ENCODE measurements around the gene BNC2.

The BNC2 gene

DNA sequence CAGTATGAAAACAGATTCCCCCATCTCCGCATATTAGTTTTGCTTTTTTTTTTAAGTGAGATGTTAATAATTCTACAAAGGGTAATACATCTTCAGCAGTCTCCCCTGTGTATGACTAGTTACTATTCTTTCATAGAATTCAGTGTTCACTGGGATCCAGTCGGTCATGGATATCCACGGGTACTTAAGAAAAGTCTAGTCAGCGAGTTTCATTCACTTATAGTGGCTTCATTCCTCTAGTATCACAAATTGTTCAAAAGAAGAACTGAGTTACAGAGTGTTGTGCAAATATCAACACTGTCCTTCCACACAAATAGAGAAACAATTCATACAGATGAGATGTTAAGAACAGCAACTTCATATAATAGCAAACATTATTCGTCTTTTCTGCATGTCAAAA, 35.7 kb downstream of the BNC2 start:
- Mint-ChIP-seq H3K27me3 (peaks cover 6% of the 10 kb centered on the region), H3K9me3 (ENCODE audit: low read depth) (peaks cover 3% of the 10 kb centered on the region), H3K4me3 (no peak overlapping the region), H3K27ac (no peak overlapping the region), H3K36me3 (no peaks in the 10 kb centered on the region), H3K4me1 (ENCODE audit: low read depth) (no peaks in the 10 kb centered on the region)

DNA sequence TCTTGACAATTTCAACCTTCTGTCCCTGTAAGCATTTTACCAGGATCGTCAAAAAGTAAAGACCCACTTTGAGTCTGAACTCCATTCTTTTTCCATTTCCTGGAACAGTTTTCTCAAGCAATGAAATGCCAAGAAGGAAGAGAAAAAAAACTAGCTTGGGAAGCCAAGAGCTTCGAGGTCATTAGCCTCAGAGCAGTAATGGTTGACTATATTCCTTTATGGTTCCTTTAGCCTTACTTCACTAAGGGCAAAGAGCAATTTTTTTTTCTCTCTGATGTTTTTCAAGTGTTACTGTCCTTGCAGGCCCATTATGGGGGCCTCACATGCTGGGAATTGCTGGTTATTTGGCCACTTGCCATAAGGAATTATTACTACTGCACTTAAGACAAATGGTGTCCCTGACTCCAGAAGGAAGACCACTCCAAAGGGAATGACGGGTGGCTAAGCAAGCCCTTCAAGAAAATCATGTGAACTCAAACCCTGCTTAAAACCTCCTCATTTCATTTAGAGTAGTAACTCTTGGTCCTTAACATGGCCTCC, 37.1 kb downstream of the BNC2 start:
- Mint-ChIP-seq H3K4me1 (ENCODE audit: low read depth) (no peaks in the 10 kb centered on the region), H3K4me3 (no peak overlapping the region), H3K36me3 (no peaks in the 10 kb centered on the region)

GRCh38 chr9:16832101-16832500, 38.4 kb downstream of the BNC2 start:
- peaks cover 13% of the 10 kb centered on the region for H3K27me3 Mint-ChIP-seq
- H3K36me3 Mint-ChIP-seq, result no peaks in the 10 kb centered on the region
- H3K4me1 Mint-ChIP-seq (ENCODE audit: low read depth), result no peaks in the 10 kb centered on the region
- H3K9me3 Mint-ChIP-seq (ENCODE audit: low read depth), result peaks cover 3% of the 10 kb centered on the region
- H3K4me3 Mint-ChIP-seq, result no peak overlapping the region
- H3K27ac Mint-ChIP-seq, result no peak overlapping the region

More for the DNA sequence above, 37.1 kb downstream of the BNC2 start:
- Mint-ChIP-seq H3K9me3 (ENCODE audit: low read depth) (peaks cover 3% of the 10 kb centered on the region), H3K27ac (no peak overlapping the region), H3K27me3 (peaks cover 11% of the 10 kb centered on the region)

DNA sequence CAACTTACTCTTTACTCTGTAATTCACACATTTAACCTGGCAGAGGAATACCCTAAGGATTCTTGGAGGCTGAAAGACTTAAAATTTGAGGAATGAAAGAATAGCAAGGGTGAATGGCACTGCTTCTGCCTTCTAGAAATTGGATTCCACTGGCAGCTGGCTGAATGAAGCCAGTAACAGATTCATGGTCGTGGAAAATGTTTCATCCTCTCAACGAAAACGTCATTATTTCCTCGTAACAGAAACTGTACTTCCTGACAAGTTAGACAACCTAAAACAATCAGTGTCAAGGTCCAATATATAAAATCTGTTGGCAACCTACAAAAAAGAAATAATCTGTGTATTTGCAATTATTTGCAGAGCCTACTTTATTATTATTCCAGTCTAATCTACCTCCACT, 39.7 kb downstream of the BNC2 start:
- Mint-ChIP-seq H3K36me3 (no peaks in the 10 kb centered on the region), H3K27ac (no peak overlapping the region), H3K4me3 (no peak overlapping the region), H3K9me3 (ENCODE audit: low read depth) (peaks cover 3% of the 10 kb centered on the region), H3K4me1 (ENCODE audit: low read depth) (no peaks in the 10 kb centered on the region), H3K27me3 (peaks cover 13% of the 10 kb centered on the region)

DNA sequence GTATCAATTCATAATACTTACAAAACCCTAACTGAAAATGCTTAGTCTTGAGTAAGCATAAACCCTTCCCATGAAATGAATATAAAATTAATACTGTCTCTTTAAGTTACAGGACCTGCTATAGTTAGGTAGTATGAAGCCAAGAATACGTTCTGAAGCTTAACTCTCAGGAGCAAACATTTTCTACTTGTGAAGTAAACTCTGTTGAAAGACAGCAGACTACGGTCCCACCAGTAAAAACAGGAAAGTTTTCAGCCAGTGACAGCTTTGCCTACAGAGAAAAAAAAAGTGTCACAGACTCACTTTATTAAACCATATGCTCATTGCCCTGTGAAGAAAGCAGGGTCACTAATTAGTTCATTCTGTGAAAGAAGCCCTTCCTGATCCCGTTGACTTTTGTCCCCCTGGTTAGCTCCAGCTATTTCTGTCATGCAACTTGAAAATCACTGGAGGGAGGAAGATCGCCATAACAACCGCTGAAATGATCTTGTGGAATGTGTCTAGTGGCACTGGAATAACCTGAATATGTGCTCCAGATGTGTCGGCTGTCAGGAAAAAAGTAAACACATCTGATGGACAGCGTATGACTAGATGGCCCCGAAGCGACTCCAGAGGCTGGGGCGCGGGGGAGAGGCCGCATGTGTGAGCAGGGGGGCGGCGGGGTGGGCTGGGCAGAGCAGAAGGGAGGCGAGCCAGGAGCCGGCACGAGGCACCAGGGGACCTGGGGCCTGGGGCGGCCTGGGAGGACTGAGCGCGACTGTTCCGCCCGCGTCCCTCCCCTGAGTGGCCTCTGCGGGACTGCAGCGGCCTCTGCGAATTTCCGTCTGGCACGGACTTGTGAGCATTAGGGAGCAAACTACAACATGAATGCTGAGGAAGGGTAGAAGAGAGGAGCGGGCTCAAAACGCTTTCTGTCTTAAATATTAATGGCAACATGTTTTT, 41.9 kb downstream of the BNC2 start:
- peaks cover 3% of the 10 kb centered on the region for H3K9me3 Mint-ChIP-seq (ENCODE audit: low read depth)
- H3K4me1 Mint-ChIP-seq (ENCODE audit: low read depth), result no peaks in the 10 kb centered on the region
- H3K27me3 Mint-ChIP-seq, result peaks cover 13% of the 10 kb centered on the region
- H3K36me3 Mint-ChIP-seq, result no peaks in the 10 kb centered on the region
- no peak overlapping the region for H3K27ac Mint-ChIP-seq
- no peak overlapping the region for H3K4me3 Mint-ChIP-seq

DNA sequence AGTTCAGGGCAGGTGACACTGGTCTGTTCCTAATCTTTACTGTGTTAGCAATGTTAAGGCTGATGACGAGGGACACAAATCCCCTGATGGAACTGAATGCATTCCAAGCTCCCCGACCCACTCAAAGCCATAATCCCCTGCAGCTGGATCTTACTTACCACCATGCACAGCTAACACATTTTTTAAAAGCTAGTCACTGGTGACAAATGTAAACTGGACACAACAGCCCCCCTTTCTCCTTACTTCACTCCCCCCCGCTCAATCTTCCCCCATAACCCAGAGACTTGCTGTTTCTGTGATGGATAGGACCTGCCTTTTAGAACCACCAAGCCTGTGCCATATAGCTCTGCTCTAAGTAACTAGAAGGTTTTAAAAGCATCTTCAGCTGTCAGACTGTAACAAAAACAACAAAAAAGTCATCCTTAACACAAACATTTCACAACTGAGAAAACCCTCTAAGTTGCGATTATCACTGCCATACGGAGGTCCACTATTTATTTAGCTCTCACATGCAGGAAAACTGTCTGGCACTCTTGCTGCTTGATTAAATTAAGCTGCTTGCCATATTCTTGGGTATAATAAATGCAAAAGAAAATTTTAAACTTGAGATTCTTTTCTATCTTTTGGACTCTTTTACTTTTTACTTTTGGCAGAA, 44.4 kb downstream of the BNC2 start:
- Mint-ChIP-seq H3K36me3 (no peaks in the 10 kb centered on the region), H3K27me3 (peaks cover 8% of the 10 kb centered on the region), H3K4me1 (ENCODE audit: low read depth) (no peaks in the 10 kb centered on the region), H3K27ac (no peak overlapping the region), H3K9me3 (ENCODE audit: low read depth) (no peaks in the 10 kb centered on the region), H3K4me3 (no peak overlapping the region)

- H3K27ac Mint-ChIP-seq, result no peak overlapping the region
- H3K4me1 Mint-ChIP-seq (ENCODE audit: low read depth), result no peaks in the 10 kb centered on the region
- no peak overlapping the region for H3K4me3 Mint-ChIP-seq
- no peaks in the 10 kb centered on the region for H3K36me3 Mint-ChIP-seq
- no peaks in the 10 kb centered on the region for H3K9me3 Mint-ChIP-seq (ENCODE audit: low read depth)
- peaks cover 7% of the 10 kb centered on the region for H3K27me3 Mint-ChIP-seq
These were observed 45.1 kb downstream of the BNC2 start for GRCh38 chr9:16825331-16825725.

- no peak overlapping the region for H3K4me3 Mint-ChIP-seq
- H3K4me1 Mint-ChIP-seq (ENCODE audit: low read depth), result no peaks in the 10 kb centered on the region
- peaks cover 7% of the 10 kb centered on the region for H3K27me3 Mint-ChIP-seq
- H3K27ac Mint-ChIP-seq, result no peak overlapping the region
- H3K36me3 Mint-ChIP-seq, result no peaks in the 10 kb centered on the region
- no peaks in the 10 kb centered on the region for H3K9me3 Mint-ChIP-seq (ENCODE audit: low read depth)
These were observed 45.7 kb downstream of the BNC2 start for GRCh38 chr9:16824545-16825330.

- Mint-ChIP-seq H3K9me3 (ENCODE audit: low read depth) (no peaks in the 10 kb centered on the region), H3K36me3 (no peaks in the 10 kb centered on the region), H3K4me1 (ENCODE audit: low read depth) (no peaks in the 10 kb centered on the region), H3K27ac (no peak overlapping the region), H3K27me3 (peaks cover 5% of the 10 kb centered on the region), H3K4me3 (no peak overlapping the region)
These were observed 46.6 kb downstream of the BNC2 start for GRCh38 chr9:16823906-16824305.

DNA sequence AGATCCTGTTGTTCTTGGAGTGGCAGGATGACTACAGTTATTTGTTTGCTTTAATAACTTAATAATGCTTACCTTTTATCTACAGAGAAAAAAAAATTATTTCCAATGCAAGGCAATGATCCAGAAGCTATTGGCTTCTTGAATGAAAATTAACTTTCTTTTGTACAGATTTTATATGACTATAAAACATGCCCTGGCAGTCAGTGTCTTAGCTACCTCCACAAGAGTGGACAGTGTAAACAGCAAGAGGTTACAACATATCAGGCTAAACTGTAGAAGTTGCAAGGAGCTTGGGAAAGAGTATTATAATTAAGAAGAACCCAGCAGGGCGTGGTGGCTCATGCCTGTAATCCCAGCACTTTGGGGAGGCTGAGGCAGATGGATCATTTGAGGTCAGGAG, 49.1 kb downstream of the BNC2 start:
- Mint-ChIP-seq H3K4me1 (ENCODE audit: low read depth) (no peaks in the 10 kb centered on the region), H3K36me3 (no peaks in the 10 kb centered on the region), H3K9me3 (ENCODE audit: low read depth) (no peaks in the 10 kb centered on the region), H3K4me3 (no peak overlapping the region), H3K27ac (no peak overlapping the region), H3K27me3 (peaks cover 1% of the 10 kb centered on the region)

- H3K36me3 Mint-ChIP-seq, result no peaks in the 10 kb centered on the region
- H3K4me3 Mint-ChIP-seq, result no peak overlapping the region
- H3K9me3 Mint-ChIP-seq (ENCODE audit: low read depth), result no peaks in the 10 kb centered on the region
- peaks cover 1% of the 10 kb centered on the region for H3K27me3 Mint-ChIP-seq
- no peak overlapping the region for H3K27ac Mint-ChIP-seq
- no peaks in the 10 kb centered on the region for H3K4me1 Mint-ChIP-seq (ENCODE audit: low read depth)
These were observed 53.0 kb downstream of the BNC2 start for GRCh38 chr9:16817514-16817913.

DNA sequence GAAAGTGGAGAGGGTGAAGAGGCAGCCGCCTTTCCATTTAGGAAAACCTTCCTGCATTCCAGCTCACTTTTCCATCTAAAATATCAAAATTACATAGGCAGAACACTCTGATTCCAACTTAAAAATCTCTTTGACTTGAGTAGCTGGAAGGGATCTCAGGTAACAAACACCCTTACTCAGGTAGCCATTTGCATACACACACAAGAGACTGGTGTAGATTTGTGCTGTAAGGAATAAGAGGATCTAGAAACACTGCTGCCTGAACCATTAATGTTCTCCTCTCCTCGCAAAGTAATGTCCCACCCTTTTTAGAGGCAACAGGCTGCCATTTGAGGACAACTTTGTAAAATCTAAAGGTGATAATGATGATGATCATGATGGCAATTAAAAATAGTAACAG, 53.5 kb downstream of the BNC2 start:
- H3K27me3 Mint-ChIP-seq, result peaks cover 1% of the 10 kb centered on the region

GRCh38 chr9:16816011-16816410, 54.5 kb downstream of the BNC2 start:
- Mint-ChIP-seq H3K4me3 (no peak overlapping the region), H3K27ac (no peak overlapping the region), H3K9me3 (ENCODE audit: low read depth) (no peaks in the 10 kb centered on the region), H3K4me1 (ENCODE audit: low read depth) (no peaks in the 10 kb centered on the region), H3K36me3 (no peaks in the 10 kb centered on the region), H3K27me3 (peaks cover 1% of the 10 kb centered on the region)

More for the DNA sequence above, 53.5 kb downstream of the BNC2 start:
- no peaks in the 10 kb centered on the region for H3K9me3 Mint-ChIP-seq (ENCODE audit: low read depth)
- no peaks in the 10 kb centered on the region for H3K36me3 Mint-ChIP-seq
- H3K4me3 Mint-ChIP-seq, result no peak overlapping the region
- H3K27ac Mint-ChIP-seq, result no peak overlapping the region
- no peaks in the 10 kb centered on the region for H3K4me1 Mint-ChIP-seq (ENCODE audit: low read depth)

- Mint-ChIP-seq H3K27me3 (peaks cover 1% of the 10 kb centered on the region), H3K4me1 (ENCODE audit: low read depth) (no peaks in the 10 kb centered on the region), H3K9me3 (ENCODE audit: low read depth) (no peaks in the 10 kb centered on the region), H3K27ac (no peak overlapping the region), H3K36me3 (no peaks in the 10 kb centered on the region), H3K4me3 (no peak overlapping the region)
These were observed 55.4 kb downstream of the BNC2 start for GRCh38 chr9:16815079-16815478.

- Mint-ChIP-seq H3K4me3 (no peak overlapping the region), H3K36me3 (no peaks in the 10 kb centered on the region), H3K4me1 (ENCODE audit: low read depth) (no peaks in the 10 kb centered on the region), H3K9me3 (ENCODE audit: low read depth) (no peaks in the 10 kb centered on the region), H3K27me3 (peaks cover 1% of the 10 kb centered on the region), H3K27ac (no peak overlapping the region)
These were observed 56.6 kb downstream of the BNC2 start for GRCh38 chr9:16813838-16814237.
